Gastroesophageal sphincter (tissue), 4 donors: Measurements from ENCODE around the gene UAP1. TPM values are rescaled to one million over a fixed set of nuclear protein-coding genes. Genes with fewer than 3 reads are reported as not detected.

Experiments used
- ATAC-seq: fragments of 150-250 bp; one replicate; pipeline ENCODE4 v1.9.1; 2016; ENCODE audit warnings: mild to moderate bottlenecking, moderate library complexity
- H3K27ac ChIP-seq, 4 donors: fragments of 200-600 bp; sonication (generic) in 3 of 4; 1 replicate in 3 of 4; 2 replicates in 1 of 4; pipeline ENCODE4 v1.5.1; 2016 to 2019
- H3K27me3 ChIP-seq: fragments of 200-600 bp; sonication (generic); one replicate; pipeline ENCODE4 v1.5.1; 2019
- H3K36me3 ChIP-seq, 2 donors: fragments of 200-600 bp; sonication (generic); one replicate each; pipeline ENCODE4 v1.5.1; 2019; ENCODE audit warnings: control low read depth in 1 of 2
- H3K4me1 ChIP-seq, 3 donors: fragments of 200-600 bp; sonication (generic); 1 replicate in 2 of 3; 2 replicates in 1 of 3; pipeline ENCODE4 v1.5.1; 2016 to 2019; ENCODE audit warnings: control low read depth in 2 of 3
- H3K4me3 ChIP-seq, 2 donors: fragments of 200-600 bp; sonication (generic); one replicate each; pipeline ENCODE4 v1.5.1; 2019; ENCODE audit warnings: mild to moderate bottlenecking in 1 of 2, moderate library complexity in 1 of 2
- H3K9me3 ChIP-seq, 3 donors: fragments of 200-600 bp; sonication (generic); one replicate each; pipeline ENCODE4 v1.5.1; 2017 to 2019; ENCODE audit warnings: control low read depth in 2 of 3
- EP300 ChIP-seq: sonication (generic); formaldehyde crosslinking; IDR thresholded peaks from one replicate; pipeline ENCODE4 v1.6.1; 2017; ENCODE audit warnings: antibody characterized with exemption, mild to moderate bottlenecking
- POLR2A ChIP-seq, 2 donors: fragments of 450-650 bp; IDR thresholded peaks; one replicate each; pipeline ENCODE4 v1.6.1; 2017; ENCODE audit warnings: antibody characterized with exemption in 2 of 2, mild to moderate bottlenecking in 2 of 2, moderate library complexity in 1 of 2
- POLR2AphosphoS5 ChIP-seq: sonication (generic); formaldehyde crosslinking; IDR thresholded peaks from one replicate; pipeline ENCODE4 v1.6.1; 2017; ENCODE audit warnings: antibody characterized with exemption
- WGBS, 2 donors: methylation state at CpG; one replicate each; pipeline ENCODE4 v1.1.5; 2018; ENCODE audit warnings: low coverage in 1 of 2; 5-methylcytosine and 5-hydroxymethylcytosine counted together
- total RNA-seq, 4 donors: library from RNA; depleted of rRNA; stranded (reverse); fragments of >200 nt; gene quantifications; one replicate each; pipeline ENCODE4 v1.1.0, GENCODE V29; 2016
- TF ChIP-seq, protein P1 (sequence below), 4 experiments: fragments of 200-600 bp in 2 of 4; fragments of 450-650 bp in 2 of 4; sonication (generic) in 1 of 4; IDR thresholded peaks; one replicate each; pipeline ENCODE4 v1.5.1; 2017 to 2019; ENCODE audit warnings: antibody characterized with exemption in 4 of 4, mild to moderate bottlenecking in 2 of 4, moderate library complexity in 2 of 4

UAP1 gene
- total RNA-seq, 4 donors from 2014 or later: 60.7 to 194 (median 102) TPM

DNA sequence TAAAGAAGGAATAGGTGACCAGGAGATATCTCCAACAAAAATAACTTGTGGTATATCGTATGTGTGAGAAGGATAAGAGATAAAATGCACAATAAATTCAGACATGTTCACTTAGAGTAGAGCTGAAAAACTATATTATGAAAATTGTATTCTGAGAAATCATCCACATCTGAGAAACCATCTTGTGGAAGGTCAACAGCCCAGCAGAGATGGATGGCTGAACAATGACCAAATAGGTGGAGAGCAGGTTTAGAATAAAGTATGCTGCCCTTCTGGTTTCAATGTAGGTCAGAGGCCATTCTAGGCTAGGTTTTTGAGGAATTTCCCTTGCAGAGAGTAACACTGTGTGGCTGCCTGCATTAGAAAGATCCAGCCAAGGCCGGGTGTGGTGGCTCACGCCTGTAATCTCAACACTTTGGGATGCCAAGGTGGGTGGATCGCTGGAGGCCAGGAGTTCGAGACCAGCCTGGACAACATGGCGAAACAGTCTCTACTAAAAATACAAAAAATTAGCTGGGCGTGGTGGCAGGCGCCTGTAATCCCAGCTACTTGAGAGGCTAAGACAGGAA lies 8.8 kb upstream of the UAP1 start:
- WGBS, 2 donors: 78 to 90% methylated on average over 4 to 8 of the region's 8 CpGs
- no peaks in the 10 kb centered on the region for H3K36me3 ChIP-seq
- peak overlapping the region; percentile 62 to 85 (median 70) for H3K27ac ChIP-seq
- no peak overlapping the region for H3K4me3 ChIP-seq
- peaks cover 0 to 23% (median 5%) of the 10 kb centered on the region in 3 donors for H3K4me1 ChIP-seq
- no peak for TF ChIP-seq EP300
- peak; percentile 17 for ATAC-seq
- no peaks in the 10 kb centered on the region for H3K9me3 ChIP-seq
- no peaks in the 10 kb centered on the region for H3K27me3 ChIP-seq

DNA sequence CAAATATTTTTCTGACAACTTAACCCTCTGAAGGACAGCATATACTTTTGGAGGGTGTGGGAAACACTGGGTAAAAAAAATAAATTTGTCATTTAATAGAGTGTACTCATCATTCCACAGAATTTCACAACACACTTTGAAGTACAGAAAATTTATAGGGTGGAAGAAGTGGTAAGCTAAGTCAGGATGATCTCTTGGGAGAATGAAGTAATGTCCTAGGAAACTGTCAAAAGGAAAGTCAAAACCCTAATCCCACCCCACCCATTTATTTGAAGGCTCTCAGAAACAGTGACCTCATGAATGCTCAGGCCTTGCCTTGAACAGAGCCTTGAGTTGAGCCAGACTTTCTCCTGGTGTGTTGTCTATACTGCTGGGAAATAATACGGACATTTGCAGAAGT lies 7.3 kb upstream of the UAP1 start:
- peak; percentile 87 for ATAC-seq
- H3K36me3 ChIP-seq: no peaks in the 10 kb centered on the region
- peaks cover 0 to 15% (median 0%) of the 10 kb centered on the region in 3 donors for H3K4me1 ChIP-seq
- H3K27me3 ChIP-seq: no peaks in the 10 kb centered on the region
- TF ChIP-seq EP300 (no peak), POLR2AphosphoS5 (peak; percentile 8), POLR2A (IDR thresholded peaks at IDR 0.05) (no peak)
- peak overlapping the region in 3 of 4 donors; percentile 62 to 85 (median 70) for H3K27ac ChIP-seq
- no peak overlapping the region for H3K4me3 ChIP-seq
- H3K9me3 ChIP-seq: no peaks in the 10 kb centered on the region
- WGBS, 2 donors: 67% methylated on average over 1 of the region's 1 CpG; no CpG with 5 or more reads in 1 of the 2 donors

DNA sequence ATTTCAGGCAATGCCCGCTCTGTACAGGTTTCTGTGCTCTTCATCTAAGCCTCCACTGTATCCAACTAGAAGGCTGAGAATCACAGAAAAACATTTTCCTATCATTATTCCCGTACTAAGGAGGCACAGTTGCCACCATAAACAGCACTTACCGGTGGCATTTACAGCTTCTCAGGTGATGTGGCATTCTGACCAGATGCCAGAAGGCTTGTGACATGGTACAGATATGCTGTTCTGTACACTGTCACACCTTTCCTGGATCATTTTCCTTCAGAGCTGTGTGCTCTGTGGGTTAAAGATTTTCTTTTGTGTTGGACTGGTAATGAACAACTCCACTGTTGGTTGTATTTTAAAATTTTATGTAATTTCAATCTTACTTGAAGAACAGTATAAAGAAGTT lies 4.0 kb upstream of the UAP1 start:
- 66 to 100% methylated on average over 1 to 3 of the region's 3 CpGs for WGBS, 2 donors
- no peak for ATAC-seq

DNA sequence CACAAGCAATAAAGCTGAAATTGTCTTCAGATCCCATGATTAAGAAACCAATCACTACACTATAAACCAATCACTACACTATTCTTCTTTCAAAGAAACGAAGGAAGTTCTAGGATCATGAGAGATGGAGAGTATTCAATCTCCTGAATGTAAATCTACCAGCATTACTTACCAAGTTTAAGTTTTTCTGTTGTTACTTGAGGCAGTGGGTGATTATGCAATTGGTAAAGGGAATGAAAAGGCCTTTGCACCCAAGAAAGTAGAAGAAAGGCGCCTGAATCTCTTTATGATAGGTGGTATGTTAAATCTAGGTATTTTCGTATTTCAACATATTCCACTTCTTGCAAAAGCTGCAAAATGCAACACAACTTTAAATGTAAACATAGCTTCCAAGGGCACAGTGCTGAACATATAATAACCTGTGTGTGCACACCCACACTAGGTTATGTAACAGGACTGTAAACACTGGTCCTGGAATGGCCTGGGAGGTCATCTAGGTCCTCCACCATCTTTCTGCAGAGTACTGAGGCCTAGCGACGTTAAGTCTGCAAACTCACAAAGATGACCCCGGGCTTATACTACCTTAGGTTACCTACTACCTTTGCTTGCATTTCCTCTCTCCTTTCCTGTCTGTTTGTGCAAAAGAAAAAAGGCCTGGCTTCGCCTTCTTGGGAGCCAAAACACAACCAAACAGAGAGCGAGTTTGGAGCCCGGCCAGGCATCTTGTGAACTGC lies 1.1 kb upstream of the UAP1 start:
- 51 to 61% methylated on average over 5 to 6 of the region's 9 CpGs for WGBS, 2 donors
- Histone ChIP-seq H3K9me3 (no peaks in the 10 kb centered on the region), H3K27ac (peak overlapping the region; percentile 90 to 99 (median 97)), H3K4me3 (peak overlapping the region; percentile 49 to 95), H3K4me1 (peaks cover 6 to 45% (median 6%) of the 10 kb centered on the region in 3 donors), H3K36me3 (no peaks in the 10 kb centered on the region), H3K27me3 (no peaks in the 10 kb centered on the region)
- TF ChIP-seq, protein P1, sequence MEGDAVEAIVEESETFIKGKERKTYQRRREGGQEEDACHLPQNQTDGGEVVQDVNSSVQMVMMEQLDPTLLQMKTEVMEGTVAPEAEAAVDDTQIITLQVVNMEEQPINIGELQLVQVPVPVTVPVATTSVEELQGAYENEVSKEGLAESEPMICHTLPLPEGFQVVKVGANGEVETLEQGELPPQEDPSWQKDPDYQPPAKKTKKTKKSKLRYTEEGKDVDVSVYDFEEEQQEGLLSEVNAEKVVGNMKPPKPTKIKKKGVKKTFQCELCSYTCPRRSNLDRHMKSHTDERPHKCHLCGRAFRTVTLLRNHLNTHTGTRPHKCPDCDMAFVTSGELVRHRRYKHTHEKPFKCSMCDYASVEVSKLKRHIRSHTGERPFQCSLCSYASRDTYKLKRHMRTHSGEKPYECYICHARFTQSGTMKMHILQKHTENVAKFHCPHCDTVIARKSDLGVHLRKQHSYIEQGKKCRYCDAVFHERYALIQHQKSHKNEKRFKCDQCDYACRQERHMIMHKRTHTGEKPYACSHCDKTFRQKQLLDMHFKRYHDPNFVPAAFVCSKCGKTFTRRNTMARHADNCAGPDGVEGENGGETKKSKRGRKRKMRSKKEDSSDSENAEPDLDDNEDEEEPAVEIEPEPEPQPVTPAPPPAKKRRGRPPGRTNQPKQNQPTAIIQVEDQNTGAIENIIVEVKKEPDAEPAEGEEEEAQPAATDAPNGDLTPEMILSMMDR (IDR thresholded peaks at IDR 0.05): no peak
- no peak for TF ChIP-seq POLR2AphosphoS5
- no peak for TF ChIP-seq EP300
- TF ChIP-seq POLR2A (IDR thresholded peaks at IDR 0.05): no peak
- ATAC-seq: no peak

More for the DNA sequence above, 4.0 kb upstream of the UAP1 start:
- no peaks in the 10 kb centered on the region for H3K9me3 ChIP-seq
- H3K4me3 ChIP-seq: no peak overlapping the region
- H3K4me1 ChIP-seq: peaks cover 6 to 24% (median 6%) of the 10 kb centered on the region in 3 donors
- H3K36me3 ChIP-seq: no peaks in the 10 kb centered on the region
- H3K27me3 ChIP-seq: no peaks in the 10 kb centered on the region
- no peak for TF ChIP-seq EP300
- TF ChIP-seq, protein P1 (IDR thresholded peaks at IDR 0.05): no peak
- no peak for TF ChIP-seq POLR2AphosphoS5
- no peak for TF ChIP-seq POLR2A (IDR thresholded peaks at IDR 0.05)
- H3K27ac ChIP-seq: no peak overlapping the region

DNA sequence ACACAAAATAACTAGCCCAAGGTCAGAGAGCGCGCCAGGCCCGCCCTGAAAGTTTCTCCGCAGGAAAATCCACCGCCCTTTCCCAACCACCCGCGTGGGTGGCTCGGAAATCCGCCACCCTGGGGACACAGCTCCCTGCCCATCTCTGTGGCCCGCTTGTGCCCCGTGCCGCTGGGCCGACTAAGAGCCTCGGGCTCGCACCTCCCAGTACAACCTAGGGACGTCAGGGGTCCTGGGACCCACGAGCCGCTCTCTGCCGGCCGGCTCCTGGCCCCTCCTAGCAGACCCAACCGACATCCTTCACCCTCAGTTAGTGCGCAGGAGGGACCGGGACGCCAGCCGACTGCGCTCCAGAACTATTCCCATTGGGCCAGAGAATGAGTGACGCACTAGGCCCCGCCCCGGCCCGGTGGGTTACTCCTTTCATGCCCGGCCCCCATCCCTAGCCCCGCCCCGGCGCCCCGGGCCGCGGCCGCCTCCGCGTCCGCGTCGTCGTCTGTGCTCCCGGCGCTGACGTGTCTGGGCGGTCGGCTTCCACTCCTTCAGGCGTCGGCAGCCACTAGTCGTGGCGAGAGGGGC lies 396 bp upstream of the UAP1 start:
- peaks cover 6 to 51% (median 6%) of the 10 kb centered on the region in 3 donors for H3K4me1 ChIP-seq
- ATAC-seq: peak; percentile 95
- no CpG with 5 or more reads among the region's 53 CpGs for WGBS, 2 donors

More for the DNA sequence above, 396 bp upstream of the UAP1 start:
- Histone ChIP-seq H3K4me3 (peak overlapping the region; percentile 49 to 95), H3K9me3 (no peaks in the 10 kb centered on the region), H3K27ac (peak overlapping the region; percentile 90 to 99 (median 97)), H3K27me3 (no peaks in the 10 kb centered on the region), H3K36me3 (peaks cover 0 to 3% of the 10 kb centered on the region in 2 donors)
- TF ChIP-seq POLR2AphosphoS5 (peak; percentile 93), EP300 (no peak), POLR2A (IDR thresholded peaks at IDR 0.05) (peak; percentile 76)
- TF ChIP-seq, protein P1 (IDR thresholded peaks at IDR 0.05): peak in 2 of 4 experiments; percentile 6 to 19
